ENCODE data around the gene BRSK2.
"Not testable (repeated sequence)": the region's sequence is repeated elsewhere in the genome, so short reads cannot be mapped to it uniquely, and the experiment has no call there.

The BRSK2 gene

DNA sequence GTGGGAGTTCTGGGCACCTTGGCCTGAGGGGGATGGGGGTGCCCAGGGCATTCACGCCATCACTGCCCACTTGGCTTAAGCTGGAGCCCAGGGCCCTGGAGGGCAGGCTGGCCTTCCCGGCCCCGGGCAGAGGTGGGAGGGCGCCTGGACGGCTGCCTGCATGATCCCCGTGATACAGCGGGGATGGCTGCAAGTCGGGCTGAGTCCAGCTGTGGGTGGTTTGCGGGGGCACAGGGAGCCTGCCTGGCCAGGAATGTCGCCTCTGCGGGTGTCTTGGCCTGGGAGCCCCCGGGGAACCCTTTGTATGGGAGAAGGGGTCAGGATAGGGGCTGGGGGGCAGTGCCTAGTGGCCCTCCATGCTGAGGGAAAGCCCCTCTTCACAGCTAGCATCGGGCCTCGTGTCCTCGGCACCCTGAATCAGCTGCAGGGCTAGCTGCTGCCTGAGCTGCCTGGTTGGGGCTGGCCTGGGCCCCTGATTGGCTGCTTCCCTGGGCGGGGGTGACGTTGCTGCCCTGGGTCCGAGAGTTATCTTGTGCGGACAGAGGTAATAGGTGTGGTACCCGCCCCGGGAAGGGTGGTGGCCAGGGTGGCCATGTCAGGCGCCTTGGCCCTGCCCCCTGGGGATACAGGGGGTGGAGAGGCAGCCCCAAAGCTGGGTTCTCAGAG is 8.3 kb downstream of the BRSK2 start:
- no peak for DNase-seq

GRCh38 chr11:1398528-1399235 is 8.9 kb downstream of the BRSK2 start:
- no peak for DNase-seq

GRCh38 chr11:1399386-1400316 is 9.9 kb downstream of the BRSK2 start:
- no peak for DNase-seq

- no peak for DNase-seq
Measured at GRCh38 chr11:1400317-1401170, 10.8 kb downstream of the BRSK2 start.

DNA sequence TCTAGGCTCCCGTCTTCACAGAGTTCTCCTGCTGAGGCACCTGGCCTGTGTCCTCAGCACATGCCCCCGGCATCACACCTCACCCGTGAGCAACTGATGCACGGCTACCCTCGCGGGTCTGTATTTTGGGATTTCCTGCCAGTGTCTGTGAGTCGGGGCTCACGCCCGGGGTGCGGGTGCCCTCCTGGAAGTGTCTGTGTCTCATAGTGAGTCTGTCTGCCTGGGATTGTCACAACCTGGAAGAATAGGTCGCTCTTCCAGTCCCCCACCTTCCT is 11.4 kb downstream of the BRSK2 start:
- no peak for DNase-seq

DNA sequence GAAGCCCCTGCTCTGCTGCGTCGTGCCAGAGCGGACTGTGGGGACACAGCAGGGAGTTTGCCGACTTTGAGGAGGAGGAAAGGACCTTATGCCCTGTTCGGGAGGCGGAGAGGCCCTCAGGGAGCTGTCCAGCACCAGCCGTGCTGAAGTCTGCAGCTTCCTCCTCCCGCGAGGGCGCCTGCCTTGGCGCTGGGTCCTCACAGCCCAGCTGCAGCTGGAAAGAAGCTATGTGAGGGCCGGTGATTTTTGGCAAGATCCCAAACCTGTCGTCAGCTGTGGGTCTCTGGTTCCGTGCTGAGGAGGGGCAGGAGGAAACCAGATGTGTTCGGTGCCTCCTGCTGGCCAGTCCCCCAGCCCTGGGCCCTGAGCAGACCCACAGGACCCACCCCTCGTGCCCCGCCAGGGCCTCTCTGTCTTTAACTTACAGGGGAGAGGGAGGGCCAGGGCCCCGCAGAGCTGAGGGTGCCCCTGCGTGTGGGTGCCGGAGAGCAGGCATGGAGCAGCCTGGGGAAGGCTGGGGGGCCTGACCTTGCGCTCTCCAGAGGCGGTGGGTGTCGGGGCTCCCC is 12.0 kb downstream of the BRSK2 start:
- DNase-seq = no peak

- DNase-seq = no peak
Measured at GRCh38 chr11:1402355-1403077, 12.8 kb downstream of the BRSK2 start.

DNA sequence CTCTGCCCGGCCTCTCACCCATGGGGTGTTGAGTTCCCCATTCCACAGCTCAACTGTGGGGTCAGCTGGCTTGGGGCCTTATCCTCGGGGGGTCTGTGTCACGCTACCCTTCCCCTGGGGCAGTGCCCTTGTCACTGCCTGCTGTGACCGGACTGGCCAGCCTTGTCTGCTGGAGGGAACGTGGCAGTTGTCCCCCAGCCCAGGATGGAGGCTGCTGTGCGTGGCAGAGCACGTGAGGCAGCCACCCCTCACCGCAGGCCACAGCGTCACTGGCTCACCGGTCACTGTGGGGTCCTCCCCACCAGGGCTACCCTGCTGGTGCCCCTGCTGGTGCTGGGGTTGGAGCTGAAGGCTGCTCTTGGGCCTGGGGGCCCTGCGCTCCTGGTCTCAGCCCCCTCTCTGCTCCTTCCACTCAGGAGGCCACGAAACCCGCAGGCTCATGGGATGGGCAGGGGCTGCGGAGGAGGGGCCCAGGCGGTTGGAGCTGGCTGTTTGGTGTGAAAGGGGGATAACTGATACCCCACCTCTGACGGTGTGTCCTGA is 13.4 kb downstream of the BRSK2 start:
- no peak for DNase-seq

- DNase-seq = no peak
Measured at GRCh38 chr11:1403721-1404460, 14.2 kb downstream of the BRSK2 start.

- no peak for DNase-seq
Measured at GRCh38 chr11:1404461-1405185, 14.9 kb downstream of the BRSK2 start.

DNA sequence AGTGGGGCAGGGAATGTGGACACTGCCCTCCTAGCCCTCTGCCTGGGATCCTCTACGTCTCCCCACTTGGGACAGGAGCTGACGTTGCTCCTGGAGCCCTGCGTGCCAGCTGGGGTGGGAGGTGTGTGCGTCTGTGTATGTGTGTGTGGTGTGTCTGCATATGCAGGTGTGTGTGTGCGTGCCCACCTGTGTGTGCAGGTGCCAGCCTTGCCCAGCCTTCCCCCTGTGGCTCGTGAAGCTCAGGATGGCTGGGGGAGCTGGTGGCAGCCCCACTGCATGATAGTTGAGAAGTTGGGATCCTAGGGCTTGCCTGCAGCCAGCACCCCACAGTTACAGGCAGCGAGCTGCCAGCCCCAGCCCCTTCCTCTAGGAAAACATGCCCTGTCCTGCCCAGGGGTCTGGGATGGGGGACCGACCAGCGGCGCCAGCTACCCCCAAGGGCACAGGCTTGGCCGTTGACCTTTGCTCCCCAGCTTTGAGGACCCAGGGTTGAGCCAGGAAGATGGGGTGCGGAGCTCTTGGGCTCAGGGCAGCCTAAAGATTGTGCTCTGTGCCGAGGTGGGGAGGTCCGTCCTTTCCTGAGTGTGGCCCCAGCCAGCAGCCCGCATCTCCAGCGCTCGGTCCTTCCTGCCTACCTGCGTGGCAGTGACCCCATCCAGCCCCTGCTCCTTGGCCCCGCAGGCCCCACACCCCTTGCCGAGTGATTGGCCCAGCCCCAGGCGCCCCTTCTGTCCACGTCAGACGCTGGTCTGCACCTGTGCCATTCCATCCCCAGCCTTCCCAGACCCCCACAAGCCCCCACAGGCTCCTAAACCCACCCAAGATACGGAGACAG is 15.7 kb downstream of the BRSK2 start:
- no peak for DNase-seq

- no peak for DNase-seq
Measured at GRCh38 chr11:1406571-1407485, 17.1 kb downstream of the BRSK2 start.

DNA sequence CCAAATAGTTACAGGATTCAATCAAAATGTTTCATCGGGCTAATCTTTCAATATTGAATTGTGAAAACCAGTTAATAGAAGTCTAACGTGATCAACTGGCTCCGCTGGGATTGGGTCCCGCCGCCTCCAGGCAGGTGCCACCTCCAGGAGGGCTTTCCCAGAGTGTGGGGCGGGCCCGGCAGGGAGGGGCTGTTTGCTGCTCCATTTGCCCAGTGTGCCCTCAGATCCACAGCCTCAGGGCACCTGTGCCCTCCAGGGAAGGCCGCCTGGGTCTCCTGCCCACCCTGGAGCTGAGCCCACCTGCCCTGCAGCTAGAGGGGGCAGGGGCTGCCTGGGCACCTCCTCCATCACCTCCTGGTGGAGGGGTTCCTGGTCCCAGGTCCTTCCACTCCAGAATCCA is 17.9 kb downstream of the BRSK2 start:
- no peak for DNase-seq

GRCh38 chr11:1408346-1408745 is 18.6 kb downstream of the BRSK2 start:
- DNase-seq = no peak

DNA sequence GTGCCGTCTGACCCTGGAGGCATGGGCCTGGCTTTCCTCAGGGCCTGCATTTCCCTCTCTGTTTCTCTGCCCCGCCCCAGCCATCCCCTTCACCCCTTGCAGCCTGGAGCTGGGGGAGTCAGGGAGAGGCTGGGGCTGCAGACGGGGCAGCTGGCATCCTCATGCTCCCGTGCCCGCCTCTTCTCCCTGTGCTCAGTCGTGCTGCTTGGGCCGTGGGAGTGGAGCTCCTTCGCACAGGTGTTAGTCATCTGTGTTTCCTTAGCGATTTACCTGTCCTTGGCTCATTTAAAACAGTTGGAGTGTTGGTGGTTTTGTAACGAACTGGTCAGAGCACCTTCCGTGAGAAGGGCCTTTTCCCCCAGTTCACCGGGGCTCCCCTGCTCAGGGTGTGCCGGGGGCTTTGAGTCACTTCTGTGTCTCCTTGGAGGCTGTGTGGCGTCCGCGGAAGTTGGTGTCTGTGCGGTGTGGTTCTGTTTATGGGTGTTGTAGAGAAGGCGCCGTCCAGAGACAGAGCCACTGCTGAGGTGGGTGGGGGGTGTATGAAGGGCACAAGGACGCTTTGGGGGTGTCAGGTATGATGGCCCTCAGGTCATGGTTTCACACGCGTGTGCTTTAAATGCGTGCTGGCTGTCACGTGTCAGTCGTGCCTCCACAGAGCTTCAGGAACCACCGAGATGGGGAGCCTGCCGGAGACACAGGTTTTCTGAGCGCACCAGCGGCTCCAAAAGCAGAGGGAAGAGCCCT is 19.5 kb downstream of the BRSK2 start:
- DNase-seq = no peak

DNA sequence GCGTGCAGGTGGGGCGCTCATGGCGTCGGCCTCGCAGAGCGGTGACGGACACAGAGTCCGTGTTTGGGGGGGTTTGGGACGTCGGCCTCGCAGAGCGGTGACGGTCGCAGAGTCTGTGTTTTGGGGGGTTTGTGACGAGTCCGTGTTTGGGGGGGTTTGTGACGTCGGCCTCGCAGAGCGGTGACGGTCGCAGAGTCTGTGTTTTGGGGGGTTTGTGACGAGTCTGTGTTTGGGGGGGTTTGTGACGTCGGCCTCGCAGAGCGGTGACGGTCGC is 20.1 kb downstream of the BRSK2 start:
- DNase-seq = not testable (repeated sequence)

Measured in activated T-cell treated with anti-CD3 and anti-CD28 coated beads for 4 hours (primary cell).